SHP77 (cell line): ENCODE results near the gene TJP2.

Experiments
- DNase-seq, 2 experiments: peaks; one replicate each; lab custom pipeline; 2025; lab: John Stamatoyannopoulos, UW

The TJP2 gene

GRCh38 chr9:69173891-69174615, at the start of gene TJP2:
TJP2 (plus strand) TSS chr9:69174277; CDS start chr9:69174373, 96 bp downstream.
- no peak for DNase-seq

DNA sequence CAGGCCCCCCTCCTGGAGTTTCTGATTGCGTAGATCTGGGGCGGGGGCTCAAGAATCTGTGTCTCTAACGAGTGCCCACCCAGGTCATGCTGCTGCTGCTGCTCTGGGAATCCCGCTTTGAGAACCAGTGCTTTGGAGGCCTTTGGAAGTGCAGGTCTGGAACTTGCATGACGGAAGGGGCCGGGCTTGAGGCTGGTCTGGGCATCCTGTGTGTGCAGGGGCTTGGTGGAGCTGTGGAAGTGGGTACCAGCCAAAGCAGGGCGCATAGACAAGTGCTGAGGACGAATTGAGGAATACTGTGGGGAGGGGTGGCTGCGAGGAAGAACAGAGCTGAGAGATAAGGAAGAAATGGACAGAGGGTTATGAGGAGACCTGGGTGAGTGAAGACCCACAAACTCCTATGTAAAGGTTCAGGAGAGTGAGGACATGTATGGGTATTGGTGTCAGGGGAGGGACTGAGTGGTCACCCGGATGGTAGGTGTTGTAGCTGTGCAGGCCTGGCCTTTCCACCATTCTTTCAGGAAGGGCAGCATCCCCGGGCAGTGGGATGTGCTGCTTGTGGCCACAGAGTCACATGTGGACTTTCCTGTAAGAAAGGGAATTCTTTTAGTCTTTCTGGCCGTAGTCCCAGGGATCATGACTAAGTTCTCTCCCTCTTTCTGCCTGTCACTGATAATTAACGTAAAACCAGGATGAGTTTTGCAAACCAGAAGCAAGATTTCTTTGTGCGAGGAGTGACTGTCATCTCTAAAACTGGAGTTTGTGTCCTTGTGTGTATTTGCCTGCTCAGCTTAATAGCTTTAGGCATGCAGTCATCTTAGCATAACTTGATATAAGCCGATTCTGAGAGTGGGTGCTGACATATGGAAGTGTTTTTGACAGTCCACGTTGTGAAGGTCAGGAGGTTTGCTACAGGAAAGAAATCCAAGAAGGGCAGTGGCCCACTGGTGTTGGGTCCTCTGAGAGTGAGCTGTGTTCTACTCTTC, 43.3 kb upstream of the TJP2 start:
- DNase-seq = no peak

DNA sequence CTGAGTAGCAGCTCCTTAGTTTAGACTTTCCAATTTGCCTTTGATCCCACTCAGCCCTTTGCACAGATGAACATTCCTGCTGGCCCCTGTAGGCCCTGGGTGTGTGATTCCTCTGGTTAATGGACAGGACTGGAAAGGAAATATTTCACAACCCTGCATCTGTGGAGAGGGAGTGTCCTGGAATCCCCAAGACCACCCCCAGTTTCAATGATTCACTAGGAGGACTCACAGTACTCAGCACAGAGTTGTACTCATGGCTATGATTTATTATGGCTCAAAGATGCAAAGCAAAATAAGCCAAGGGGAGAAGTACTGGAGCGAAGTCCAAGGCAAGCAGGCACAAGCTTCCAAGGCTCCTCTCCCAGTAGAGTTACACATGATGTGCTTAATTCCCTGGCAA, 42.4 kb upstream of the TJP2 start:
- DNase-seq = no peak

- no peak for DNase-seq
These were observed 41.7 kb upstream of the TJP2 start for GRCh38 chr9:69132361-69132760.

GRCh38 chr9:69134412-69134811, 39.7 kb upstream of the TJP2 start:
- no peak for DNase-seq

DNA sequence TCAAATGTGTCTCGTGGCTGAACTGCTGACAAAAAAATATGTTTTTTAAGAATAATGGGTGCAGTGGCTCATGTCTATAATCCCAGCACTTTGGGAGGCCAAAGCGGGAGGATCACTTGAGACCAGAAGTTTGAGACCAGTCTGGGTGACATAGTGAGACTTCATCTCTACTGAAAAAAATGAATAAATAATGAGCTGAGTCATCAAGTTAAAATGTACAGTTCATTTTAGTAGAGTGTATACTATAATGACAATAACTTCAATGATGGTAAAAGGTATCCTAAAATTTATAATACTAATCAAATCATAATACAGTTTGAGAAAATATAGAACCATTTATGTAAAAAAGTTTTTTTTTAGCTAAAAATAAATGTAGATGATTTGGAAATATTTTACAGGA, 37.9 kb upstream of the TJP2 start:
- DNase-seq = no peak

- DNase-seq = no peak
These were observed 37.3 kb upstream of the TJP2 start for GRCh38 chr9:69136779-69137178.

DNA sequence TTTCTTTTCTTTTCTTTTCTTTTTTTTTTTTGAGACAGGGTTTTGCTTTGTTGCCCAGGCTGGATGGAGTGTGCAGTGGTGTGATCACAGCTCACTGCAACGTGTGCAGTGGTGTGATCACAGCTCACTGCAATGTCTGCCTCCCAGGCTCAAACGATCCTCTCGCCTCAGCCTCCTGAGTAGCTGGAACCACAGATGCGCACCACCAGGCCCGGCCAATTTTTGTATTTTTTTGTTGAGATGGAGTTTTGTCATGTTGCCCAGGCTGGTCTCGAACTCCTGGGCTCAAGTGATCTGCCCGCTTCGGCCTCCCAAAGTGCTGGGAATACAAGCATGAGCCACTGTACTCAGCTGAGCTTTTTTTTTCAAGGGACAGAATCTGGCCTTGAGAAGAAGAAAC, 36.8 kb upstream of the TJP2 start:
- DNase-seq = no peak

DNA sequence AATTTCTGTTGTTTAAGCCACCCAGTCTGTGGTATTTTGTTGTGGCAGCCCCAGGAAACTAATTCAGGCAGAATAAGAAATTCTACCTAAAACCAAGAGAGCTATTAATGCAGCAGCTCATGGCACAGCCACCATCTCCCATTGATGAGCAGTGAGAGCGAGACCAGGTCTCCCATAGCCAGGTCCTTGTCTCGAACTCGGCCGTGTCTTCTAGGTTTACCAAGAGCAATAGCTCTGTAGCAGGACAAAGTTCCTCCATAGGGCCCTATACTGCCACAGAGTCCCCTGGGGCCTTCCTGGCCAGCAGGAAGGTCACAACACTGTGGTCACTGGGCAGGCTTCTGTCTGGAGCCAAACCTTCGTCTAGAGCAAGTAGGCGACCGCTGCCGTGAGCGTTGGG, 34.5 kb upstream of the TJP2 start:
- DNase-seq = no peak

DNA sequence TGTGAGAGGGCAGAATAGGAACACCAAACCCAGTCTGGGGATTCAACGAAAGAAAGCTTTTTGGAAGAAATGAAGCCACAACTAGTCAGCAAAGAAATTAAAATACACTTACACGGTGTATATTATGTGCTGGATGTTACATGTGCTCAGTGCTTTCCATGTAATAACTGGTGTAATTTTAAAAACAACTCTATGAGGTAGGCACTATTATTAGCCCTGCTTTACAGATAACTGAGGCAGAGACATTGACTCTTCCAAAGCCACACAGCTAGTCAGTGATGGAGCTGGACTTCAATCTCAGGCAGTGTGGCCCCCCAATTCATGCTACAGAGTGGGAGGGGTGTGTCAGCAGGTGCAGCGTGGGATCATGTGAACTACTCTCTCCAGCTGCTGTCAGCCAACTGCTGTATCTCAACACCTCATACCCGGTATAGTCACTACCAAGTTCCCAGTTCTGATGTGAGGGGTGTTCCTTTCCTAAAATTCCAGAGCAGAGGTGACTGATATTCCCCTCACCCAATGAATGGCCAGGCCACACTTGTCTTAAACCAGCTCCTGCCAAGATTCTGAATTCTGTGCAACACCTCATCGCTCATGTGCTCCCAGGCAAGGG, 33.8 kb upstream of the TJP2 start:
- DNase-seq = no peak

DNA sequence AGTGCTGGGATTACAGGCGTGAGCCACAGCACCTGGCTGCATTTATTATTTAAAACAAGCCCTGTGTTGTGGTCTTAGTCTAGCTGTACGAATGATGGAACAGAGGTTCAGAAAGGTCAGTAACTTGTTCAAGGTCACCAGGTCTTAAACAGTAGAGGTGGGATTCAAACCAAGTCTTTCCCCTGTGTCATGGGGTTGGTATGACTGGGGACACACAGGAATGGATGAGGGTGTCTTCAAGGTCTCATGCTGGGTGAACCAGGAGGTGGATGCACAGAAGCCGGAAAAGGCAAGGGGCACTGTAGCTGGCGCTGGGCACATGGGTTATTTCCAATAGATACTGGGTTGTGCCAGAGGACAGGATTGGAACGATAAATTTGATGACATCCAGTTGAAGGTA, 32.2 kb upstream of the TJP2 start:
- DNase-seq = no peak

DNA sequence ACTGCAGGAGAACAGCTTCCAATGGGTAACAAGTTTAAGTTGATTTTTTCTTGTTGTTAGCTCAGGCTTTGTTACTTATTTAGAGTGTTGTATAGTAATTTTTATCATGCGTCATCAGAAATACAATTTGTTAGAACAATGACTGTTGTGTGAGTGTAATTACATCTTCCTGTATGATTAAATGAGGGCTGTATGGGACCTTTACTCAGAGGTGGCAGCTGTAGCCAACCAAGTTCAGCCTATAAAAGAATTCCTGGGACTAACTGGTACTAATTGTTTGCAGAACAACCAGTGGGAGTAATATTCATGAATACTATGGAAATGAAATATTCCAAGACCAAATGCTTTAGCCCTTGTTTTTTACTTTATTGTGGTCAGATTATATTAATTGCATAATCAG, 30.8 kb upstream of the TJP2 start:
- DNase-seq = no peak

DNA sequence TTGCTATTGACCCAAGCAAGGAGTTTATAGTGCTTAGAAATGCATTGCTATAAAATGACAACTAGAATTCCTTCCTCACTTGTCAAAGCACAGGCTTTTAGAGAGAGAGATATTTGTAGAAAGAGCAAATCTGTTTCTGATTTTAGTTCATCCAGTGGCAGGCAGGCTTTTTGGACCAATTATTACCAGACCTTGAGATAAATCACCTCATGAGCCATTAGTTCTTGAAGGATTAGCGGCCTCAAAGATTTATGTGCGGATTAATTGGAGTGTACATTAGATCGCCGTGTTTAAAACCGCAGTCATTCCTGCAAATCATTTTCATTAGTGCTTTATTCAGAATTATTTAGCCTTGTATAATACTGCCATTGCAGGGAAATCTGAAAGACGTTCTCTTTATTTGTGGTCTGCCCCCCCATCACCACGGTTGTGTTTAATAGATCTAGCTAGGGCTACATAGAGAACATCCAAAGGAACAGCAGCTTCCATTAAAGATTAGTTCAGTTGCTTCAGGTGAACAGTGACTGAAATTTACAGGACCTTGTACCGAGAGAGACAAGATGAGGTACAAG, 28.8 kb upstream of the TJP2 start:
- no peak for DNase-seq

DNA sequence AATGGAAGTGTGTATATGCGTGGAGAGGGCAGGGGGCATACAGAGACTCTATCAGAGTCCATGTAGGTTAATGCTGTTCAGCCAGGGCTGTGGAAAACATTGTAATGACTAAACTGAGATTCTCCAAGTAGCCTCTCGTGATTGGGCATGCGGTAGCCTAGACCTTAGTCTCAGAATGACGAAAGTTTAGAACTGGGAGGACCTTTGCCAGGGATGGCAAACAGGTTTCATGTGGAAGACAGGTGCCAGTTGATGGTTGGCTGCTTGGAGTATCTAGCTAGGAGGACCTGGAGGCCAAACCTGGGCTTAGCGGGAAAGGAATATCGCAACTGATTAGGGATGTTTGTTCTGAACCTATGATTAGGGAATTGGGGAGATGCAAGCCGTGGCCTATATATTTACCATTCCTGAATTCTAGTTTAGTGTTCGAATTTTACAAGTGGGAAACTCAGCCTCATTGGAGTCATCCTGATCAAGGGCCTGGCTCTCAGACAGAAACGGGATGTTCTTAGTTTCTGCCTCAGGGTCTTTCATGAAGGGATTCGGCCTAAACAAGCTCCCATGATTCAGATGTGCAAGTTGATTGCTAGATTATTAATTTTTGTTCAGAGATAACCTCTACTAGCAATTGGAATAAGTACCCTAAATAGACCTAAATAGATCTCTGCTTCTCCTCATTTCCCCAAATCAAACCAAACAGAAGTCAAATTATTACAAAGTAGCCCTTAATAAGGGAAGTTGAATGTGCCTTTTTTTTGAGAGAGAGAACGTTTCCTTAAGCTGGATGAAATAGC, 26.8 kb upstream of the TJP2 start:
- DNase-seq = no peak

- no peak for DNase-seq
These were observed 24.7 kb upstream of the TJP2 start for GRCh38 chr9:69149321-69149807.

DNA sequence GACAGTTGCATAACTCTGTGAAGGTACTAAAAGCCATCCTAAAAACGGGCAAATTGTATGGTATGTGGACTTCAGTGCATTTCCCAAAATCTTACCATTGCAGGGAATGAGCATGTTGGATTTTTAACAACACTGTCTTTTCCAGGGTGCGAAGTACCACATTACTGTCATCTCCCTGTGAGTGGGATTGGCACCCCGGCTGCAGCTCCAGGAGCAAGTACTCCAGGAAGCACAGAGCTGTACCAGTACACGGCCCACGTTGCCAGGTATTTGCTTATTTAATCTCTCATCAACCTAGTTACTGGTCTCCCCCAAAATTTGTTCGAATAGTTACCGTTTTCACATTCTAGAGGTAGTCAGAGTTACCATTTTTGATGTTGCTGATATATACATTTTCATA, 22.6 kb upstream of the TJP2 start:
- DNase-seq = no peak

GRCh38 chr9:69153707-69154521, 20.2 kb upstream of the TJP2 start:
- DNase-seq = no peak

GRCh38 chr9:69155341-69156030, 18.6 kb upstream of the TJP2 start:
- no peak for DNase-seq

DNA sequence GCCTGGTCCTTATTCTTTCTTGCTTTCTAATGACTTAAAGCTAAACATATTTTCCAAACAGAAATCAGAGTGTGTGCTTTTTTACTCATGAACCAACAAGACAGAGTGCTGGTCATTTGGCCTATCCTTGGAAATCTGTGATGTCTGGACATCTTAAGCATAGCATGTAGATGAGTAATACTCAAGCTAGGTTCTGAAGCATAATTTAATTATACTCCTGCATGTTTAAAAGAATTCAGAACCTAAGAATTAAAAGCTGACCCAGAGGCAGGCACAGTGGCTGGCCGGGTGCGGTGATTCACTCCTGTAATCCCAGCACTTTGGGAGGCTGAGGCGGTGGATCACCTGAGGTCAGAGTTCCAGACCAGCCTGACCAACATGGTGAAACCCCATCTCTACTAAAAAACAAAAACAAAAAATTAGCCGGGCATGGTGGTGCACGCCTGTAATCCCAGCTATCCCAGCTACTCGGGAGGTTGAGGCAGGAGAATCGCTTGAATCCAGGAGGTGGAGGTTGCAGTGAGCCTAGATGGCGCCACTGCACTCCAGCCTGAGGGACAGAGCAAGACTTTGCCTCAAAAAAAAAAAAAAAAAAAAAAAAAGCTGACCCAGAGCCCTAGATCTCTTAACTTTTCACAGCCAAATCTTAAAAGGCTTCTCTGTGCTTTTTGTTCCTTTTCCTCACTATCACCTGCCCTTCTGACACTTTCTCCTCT, 16.2 kb upstream of the TJP2 start:
- DNase-seq = no peak
